Measurements from ENCODE around the gene ICOSLG.
A peak's percentile ranks its signal among the peaks of the same experiment; 100 is the strongest.
"Not testable (repeated sequence)": the region's sequence is repeated elsewhere in the genome, so short reads cannot be mapped to it uniquely, and the experiment has no call there.

Gene ICOSLG

DNA sequence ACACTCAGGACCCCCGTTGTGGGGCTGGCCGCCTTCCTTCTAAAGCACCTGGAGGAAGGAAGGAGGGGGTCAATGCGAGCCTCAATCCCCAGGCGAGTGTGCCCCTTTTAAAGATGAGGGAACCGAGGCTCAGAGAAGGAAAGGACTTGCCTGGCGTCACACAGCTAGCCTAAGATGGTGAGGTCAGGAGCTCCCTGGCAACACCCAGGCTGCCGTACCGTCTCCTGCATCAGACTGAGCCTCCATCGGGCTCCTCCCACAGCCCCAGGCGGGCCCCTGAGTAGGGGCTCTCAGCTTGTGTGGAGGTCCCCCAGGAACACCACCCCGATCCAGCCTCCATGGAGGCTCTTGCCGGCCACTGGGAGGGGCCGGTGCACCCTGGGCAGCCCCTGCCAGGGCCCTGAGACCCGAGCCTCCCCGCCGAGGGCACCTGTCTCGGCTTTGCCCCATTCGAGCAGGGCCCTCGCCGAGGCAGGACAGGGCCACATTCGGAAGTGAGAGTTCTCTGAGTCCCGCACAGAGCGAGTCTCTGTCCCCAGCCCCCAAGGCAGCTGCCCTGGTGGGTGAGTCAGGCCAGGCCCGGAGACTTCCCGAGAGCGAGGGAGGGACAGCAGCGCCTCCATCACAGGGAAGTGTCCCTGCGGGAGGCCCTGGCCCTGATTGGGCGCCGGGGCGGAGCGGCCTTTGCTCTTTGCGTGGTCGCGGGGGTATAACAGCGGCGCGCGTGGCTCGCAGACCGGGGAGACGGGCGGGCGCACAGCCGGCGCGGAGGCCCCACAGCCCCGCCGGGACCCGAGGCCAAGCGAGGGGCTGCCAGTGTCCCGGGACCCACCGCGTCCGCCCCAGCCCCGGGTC lies 44.6 kb upstream of the ICOSLG start, which contains the start of gene AIRE:
Gene AIRE (plus strand): TSS at position 739 of the 855 bp plus-strand sequence. CDS start 131 bp downstream, outside the sequence.
- TF ChIP-seq, protein P1, sequence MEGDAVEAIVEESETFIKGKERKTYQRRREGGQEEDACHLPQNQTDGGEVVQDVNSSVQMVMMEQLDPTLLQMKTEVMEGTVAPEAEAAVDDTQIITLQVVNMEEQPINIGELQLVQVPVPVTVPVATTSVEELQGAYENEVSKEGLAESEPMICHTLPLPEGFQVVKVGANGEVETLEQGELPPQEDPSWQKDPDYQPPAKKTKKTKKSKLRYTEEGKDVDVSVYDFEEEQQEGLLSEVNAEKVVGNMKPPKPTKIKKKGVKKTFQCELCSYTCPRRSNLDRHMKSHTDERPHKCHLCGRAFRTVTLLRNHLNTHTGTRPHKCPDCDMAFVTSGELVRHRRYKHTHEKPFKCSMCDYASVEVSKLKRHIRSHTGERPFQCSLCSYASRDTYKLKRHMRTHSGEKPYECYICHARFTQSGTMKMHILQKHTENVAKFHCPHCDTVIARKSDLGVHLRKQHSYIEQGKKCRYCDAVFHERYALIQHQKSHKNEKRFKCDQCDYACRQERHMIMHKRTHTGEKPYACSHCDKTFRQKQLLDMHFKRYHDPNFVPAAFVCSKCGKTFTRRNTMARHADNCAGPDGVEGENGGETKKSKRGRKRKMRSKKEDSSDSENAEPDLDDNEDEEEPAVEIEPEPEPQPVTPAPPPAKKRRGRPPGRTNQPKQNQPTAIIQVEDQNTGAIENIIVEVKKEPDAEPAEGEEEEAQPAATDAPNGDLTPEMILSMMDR (IDR thresholded peaks at IDR 0.05; ENCODE audit: insufficient read depth, low read length, missing control alignments) = no peak
- no peak for DNase-seq (ENCODE audit: low read depth, low spot score)
- CTCF ChIA-PET = interaction anchor here (5.5 kb wide), 1 partner anchor 12 kb away, joined by 36 read pairs; no protein-coding TSS in a partner anchor
- peak within 1 kb of the TSS; percentile 20 for H3K4me3 ChIP-seq (ENCODE audit: low read depth, low read length)
- POLR2A ChIA-PET = no interaction called here

DNA sequence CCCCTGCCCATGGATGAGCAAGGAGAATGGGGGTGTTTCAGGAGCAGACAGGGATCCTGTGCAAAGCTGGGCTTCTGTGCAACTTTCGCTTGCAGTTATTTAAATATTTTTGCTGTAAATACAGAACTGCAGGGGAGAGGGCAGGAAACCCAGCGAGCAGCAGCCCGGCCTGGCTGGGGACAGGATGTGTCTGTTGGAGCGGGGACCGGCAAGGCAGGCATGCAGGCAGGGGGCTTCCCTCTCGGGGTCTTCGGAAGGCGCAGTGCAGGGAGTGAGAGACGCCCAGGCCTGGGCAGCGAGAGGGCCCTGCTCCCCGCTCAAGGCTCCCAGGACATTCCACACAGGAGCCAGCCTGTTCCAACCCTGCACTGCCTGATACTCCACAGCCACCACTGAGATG lies 43.2 kb upstream of the ICOSLG start:
- no peak overlapping the region for H3K4me3 ChIP-seq (ENCODE audit: low read depth, low read length)
- POLR2A ChIA-PET = no interaction called here
- no peak for DNase-seq (ENCODE audit: low read depth, low spot score)
- CTCF ChIA-PET = interaction anchor here (5.5 kb wide), 1 partner anchor 13 kb away, joined by 36 read pairs; no protein-coding TSS in a partner anchor
- TF ChIP-seq, protein P1 (IDR thresholded peaks at IDR 0.05; ENCODE audit: insufficient read depth, low read length, missing control alignments) = no peak

DNA sequence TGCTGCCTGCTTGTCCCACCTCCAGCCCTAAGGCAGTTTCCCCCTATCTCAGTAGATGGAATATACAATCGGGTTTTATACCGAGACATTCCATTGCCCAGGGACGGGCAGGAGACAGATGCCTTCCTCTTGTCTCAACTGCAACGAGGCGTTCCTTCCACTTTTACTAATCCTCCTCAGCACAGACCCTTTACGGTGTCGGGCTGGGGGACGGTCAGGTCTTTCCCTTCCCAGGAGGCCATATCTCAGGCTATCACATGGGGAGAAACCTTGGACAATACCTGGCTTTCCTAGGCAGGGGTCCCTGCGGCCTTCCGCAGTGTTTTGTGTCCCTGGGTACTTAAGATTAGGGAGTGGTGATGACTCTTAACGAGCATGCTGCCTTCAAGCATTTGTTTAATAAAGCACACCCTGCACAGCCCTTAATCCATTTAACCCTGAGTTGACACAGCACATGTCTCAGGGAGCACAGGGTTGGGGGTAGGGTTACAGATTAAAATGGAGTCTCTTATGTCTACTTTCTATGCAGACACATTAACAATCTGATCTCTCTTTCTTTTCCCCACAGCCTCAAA lies 42.6 kb upstream of the ICOSLG start:
- DNase-seq (ENCODE audit: low read depth, low spot score); H3K4me3 ChIP-seq (ENCODE audit: low read depth, low read length); POLR2A ChIA-PET: not testable (repeated sequence)
- CTCF ChIA-PET = interaction anchor here (5.5 kb wide), 1 partner anchor 14 kb away, joined by 36 read pairs; no protein-coding TSS in a partner anchor

DNA sequence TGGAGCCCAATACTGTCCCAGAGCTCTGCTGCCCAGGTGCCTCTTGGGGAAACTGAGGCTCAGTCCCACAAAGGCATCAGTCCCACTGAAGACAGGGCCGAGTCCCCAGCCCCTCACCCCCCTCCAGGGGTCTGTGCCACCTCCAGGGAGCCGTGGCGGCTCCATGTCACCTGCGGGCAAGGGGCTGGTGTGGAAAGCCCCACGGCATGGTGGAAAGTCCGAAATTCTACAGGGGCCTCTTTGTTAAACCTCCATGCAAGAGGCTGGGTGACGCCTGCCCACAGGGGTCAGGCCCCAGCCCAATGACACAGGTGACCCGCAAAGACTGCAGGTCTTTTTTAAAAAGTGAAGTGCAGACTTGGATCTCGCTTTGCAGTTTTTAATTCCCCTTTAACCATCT lies 41.6 kb upstream of the ICOSLG start:
- TF ChIP-seq, protein P1 (IDR thresholded peaks at IDR 0.05; ENCODE audit: insufficient read depth, low read length, missing control alignments) = no peak
- CTCF ChIA-PET = no interaction called here
- no peak for DNase-seq (ENCODE audit: low read depth, low spot score)
- POLR2A ChIA-PET = no interaction called here
- no peak overlapping the region for H3K4me3 ChIP-seq (ENCODE audit: low read depth, low read length)

DNA sequence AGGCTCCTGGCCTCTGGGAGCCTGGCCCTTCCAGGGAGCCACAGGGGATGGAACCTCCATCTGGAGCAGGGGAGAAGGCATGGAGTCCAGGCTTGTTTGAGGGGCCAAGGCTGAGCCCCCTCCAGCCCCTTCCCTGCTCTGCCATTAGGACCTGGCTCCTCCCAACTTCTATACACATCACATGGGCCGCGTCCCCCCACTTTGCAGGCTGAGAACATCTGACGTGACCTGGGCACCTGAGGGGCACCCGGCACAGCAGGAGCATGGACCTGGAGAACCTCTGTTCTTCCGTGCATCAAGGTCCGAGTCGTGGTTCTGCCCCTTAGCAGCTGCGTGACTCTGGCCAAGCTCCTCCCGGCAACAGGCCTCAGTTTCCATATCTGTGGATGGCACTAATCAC lies 41.1 kb upstream of the ICOSLG start:
- TF ChIP-seq, protein P1 (IDR thresholded peaks at IDR 0.05; ENCODE audit: insufficient read depth, low read length, missing control alignments) = no peak
- ChIA-PET POLR2A (no interaction called here), CTCF (no interaction called here)
- DNase-seq (ENCODE audit: low read depth, low spot score) = no peak
- H3K4me3 ChIP-seq (ENCODE audit: low read depth, low read length) = no peak overlapping the region

DNA sequence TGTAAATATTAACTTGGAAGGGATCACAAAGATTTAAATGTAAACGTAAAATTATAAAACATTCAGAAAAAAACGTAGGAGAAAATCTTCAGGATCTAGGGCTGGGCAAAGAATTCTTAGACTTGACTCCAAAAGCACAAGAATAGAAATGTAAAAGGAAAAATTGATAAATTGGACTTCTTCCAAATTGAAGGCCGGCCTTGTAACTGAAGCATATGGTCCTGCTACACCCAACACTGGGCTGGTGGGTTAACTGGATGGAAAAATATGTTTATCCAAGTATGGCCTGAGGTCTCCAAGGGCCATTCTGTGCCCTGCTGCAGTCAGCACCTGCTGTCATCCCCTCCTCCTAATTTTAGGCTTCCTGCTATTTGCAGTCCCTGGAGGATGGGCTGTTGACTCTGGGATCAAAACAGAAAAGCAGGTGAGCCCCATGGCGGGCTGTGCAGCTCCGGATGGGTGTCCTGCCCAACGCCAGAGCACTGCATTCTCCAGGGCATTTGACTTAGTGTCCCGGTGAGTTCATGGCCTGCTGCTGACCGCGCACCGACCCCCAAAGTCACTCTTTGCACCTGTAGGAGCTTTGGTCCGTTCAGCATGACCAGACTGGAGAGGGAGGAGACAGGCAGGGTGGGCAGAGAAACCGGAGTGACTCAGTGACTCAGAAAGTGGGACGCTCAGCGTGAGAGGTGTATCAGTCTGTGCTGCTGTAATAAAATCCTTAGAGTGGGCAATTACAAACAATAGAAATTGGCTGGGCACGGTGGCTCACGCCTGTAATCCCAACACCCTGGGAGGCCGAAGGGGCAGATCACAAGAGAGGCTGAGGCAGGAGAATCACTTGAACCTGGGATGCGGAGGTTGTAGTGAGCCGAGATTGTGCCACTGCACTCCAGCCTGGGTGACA lies 38.9 kb upstream of the ICOSLG start:
- TF ChIP-seq, protein P1 (IDR thresholded peaks at IDR 0.05; ENCODE audit: insufficient read depth, low read length, missing control alignments) = no peak
- ChIA-PET CTCF (no interaction called here), POLR2A (no interaction called here)
- no peak overlapping the region for H3K4me3 ChIP-seq (ENCODE audit: low read depth, low read length)
- DNase-seq (ENCODE audit: low read depth, low spot score) = no peak

All from AG04449 (cell line).